Measurements from ENCODE around the gene CCBE1.

DNA sequence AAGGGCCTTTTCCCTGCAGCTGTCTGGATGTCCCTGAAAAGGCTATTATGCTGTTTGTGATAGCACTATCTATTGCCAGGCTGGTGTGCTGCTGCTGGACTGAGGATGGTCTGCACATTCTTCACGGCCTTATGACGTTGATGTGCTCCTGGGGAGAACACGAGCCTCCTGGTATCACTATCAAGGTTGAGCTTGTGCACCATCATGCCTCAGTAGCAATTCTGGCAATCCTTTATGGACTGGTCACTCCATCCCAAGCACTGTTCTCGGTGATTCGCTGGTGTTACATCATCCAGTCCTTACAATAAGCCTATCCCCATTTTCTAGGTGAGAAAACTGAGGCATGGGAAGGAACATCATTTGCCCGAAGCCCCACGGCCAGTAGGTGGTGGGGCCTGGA lies 18.2 kb upstream of the CCBE1 start:
- TF ChIP-seq YY1 (IDR thresholded peaks at IDR 0.05; ENCODE audit: insufficient read depth, insufficient read length) (no peak), ZNF274 (IDR thresholded peaks at IDR 0.05; ENCODE audit: low read depth, low read length) (no peak), SUZ12 (IDR thresholded peaks at IDR 0.05; ENCODE audit: extremely low read depth, insufficient read depth, insufficient read length) (no peak)

Data from NT2/D1 (cell line).